ENCODE data around the gene RIN1. TPM values are rescaled to one million over a fixed set of nuclear protein-coding genes. Genes with fewer than 3 reads are reported as not detected.

RIN1 gene
- total RNA-seq, 1 experiment from 2014 or later = 5.4 TPM

DNA sequence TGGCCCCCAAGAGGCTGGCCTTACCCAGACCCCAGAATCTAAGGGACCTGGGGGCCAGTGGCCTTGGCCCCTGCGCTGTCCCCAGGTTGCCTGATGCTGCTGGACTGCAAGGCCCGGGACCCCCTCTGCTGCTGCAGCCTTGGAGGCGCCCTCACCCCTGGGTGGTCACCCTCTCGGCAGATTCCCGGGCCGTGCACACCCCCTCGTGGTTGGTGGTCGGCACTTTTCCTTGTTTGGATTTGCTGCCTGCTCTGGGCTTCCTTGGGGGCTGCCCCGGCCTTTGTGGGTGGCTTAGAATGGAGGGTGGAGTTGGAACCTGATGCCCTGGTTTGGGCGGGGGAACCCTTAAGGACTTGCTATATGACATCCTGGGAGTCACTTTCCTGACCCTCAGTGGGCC, 5.3 kb downstream of the RIN1 start:
- Histone ChIP-seq H3K79me1 (ENCODE audit: insufficient read depth, low read depth, low read length, poor library complexity, severe bottlenecking) (no peaks in the 10 kb centered on the region), H3K27ac (ENCODE audit: insufficient read length, low read depth, low read length) (no peak overlapping the region), H3K23me2 (ENCODE audit: insufficient read length, low read depth, low read length, poor library complexity, severe bottlenecking) (no peaks in the 10 kb centered on the region), H2BK5ac (ENCODE audit: insufficient read length, low read length) (no peak overlapping the region), H3K4me2 (ENCODE audit: insufficient read depth, insufficient read length, low read length) (no peak overlapping the region), H3T11ph (ENCODE audit: low read length) (no peak overlapping the region), H3K27me3 (ENCODE audit: insufficient read depth, low read length) (no peaks in the 10 kb centered on the region; the same call in 1 of the 2 replicates), H3K18ac (ENCODE audit: insufficient read length, low read depth, low read length) (no peak overlapping the region), H3K4me1 (ENCODE audit: insufficient read depth, low read length) (0 out of 2 replicates have a peak, but pooled peaks cover 3% of the 10 kb centered on the region), H2BK120ac (ENCODE audit: low read depth, low read length, poor library complexity, severe bottlenecking) (no peak overlapping the region), H4K5ac (ENCODE audit: insufficient read length, low read depth, low read length) (no peak overlapping the region), H3K56ac (ENCODE audit: insufficient read length, low read depth, low read length) (no peak overlapping the region), H3K23ac (ENCODE audit: insufficient read length, low read depth, low read length) (no peak overlapping the region), H4K91ac (ENCODE audit: insufficient read length, low read depth, low read length) (no peak overlapping the region), H3K4ac (ENCODE audit: low read depth, low read length) (no peak overlapping the region), H2BK15ac (ENCODE audit: low read depth, low read length) (no peak overlapping the region), H2AK5ac (ENCODE audit: insufficient read length, low read length) (no peak overlapping the region), H3K14ac (ENCODE audit: insufficient read depth, low read length) (no peak overlapping the region), H3K79me2 (ENCODE audit: insufficient read depth, low read length) (no peaks in the 10 kb centered on the region), H2BK12ac (ENCODE audit: insufficient read length, low read depth, low read length) (no peak overlapping the region), H3K9ac (ENCODE audit: extremely low read depth, insufficient read length, low read length) (no peak overlapping the region), H2AFZ (ENCODE audit: low read length) (no peak overlapping the region), H3K9me3 (ENCODE audit: control insufficient read depth, low read depth, low read length) (no peaks in the 10 kb centered on the region), H2BK20ac (ENCODE audit: low read depth, low read length, poor library complexity, severe bottlenecking) (no peak overlapping the region), H4K20me1 (ENCODE audit: control insufficient read depth, insufficient read depth, insufficient read length) (no peaks in the 10 kb centered on the region), H4K8ac (replicated peaks; ENCODE audit: insufficient read length, low read depth, low read length) (no peak overlapping the region)
- peaks cover 9 to 19% of the 10 kb centered on the region in 2 experiments for H3K4me1 Mint-ChIP-seq
- H3K36me3 Mint-ChIP-seq (ENCODE audit: insufficient read depth in 1 of 3, low read depth in 3 of 3) = peaks cover 0 to 5% (median 0%) of the 10 kb centered on the region in 3 experiments; a peak in 3 of 7 replicates
- H3K27ac Mint-ChIP-seq = no peak overlapping the region
- no CpG with 5 or more reads among the region's 10 CpGs for WGBS (ENCODE audit: extremely low coverage, insufficient read length, low lambda C conversion rate)
- H3K9me3 Mint-ChIP-seq = no peaks in the 10 kb centered on the region
- no peak overlapping the region for H3K4me3 Mint-ChIP-seq
- TF ChIP-seq, protein P1, sequence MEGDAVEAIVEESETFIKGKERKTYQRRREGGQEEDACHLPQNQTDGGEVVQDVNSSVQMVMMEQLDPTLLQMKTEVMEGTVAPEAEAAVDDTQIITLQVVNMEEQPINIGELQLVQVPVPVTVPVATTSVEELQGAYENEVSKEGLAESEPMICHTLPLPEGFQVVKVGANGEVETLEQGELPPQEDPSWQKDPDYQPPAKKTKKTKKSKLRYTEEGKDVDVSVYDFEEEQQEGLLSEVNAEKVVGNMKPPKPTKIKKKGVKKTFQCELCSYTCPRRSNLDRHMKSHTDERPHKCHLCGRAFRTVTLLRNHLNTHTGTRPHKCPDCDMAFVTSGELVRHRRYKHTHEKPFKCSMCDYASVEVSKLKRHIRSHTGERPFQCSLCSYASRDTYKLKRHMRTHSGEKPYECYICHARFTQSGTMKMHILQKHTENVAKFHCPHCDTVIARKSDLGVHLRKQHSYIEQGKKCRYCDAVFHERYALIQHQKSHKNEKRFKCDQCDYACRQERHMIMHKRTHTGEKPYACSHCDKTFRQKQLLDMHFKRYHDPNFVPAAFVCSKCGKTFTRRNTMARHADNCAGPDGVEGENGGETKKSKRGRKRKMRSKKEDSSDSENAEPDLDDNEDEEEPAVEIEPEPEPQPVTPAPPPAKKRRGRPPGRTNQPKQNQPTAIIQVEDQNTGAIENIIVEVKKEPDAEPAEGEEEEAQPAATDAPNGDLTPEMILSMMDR (conservative IDR thresholded peaks at IDR 0.05) = no peak
- no peak for DNase-seq
- peaks cover 14% of the 10 kb centered on the region for H3K27me3 Mint-ChIP-seq (ENCODE audit: low read depth)

All from H9 (cell line).